LNCaP clone FGC (cell line): ENCODE measurements around the gene LENG9.

Experiments used
- DNase-seq: peaks from one replicate; pipeline ENCODE4 v3.0.0-alpha.2; 2011; ENCODE audit warnings: low read depth
- H3K4me3 ChIP-seq: 2 replicates; pipeline ENCODE4 v1.5.1; 2011; ENCODE audit warnings: mild to moderate bottlenecking, low read depth, low read length, control low read depth
- TF ChIP-seq, protein P1 (sequence below): IDR thresholded peaks from 2 replicates; pipeline ENCODE4 v1.5.1; 2012; ENCODE audit warnings: mild to moderate bottlenecking; ENCODE audit not compliant: control insufficient read depth, insufficient read depth; ENCODE audit errors: extremely low read depth

LENG9 gene

DNA sequence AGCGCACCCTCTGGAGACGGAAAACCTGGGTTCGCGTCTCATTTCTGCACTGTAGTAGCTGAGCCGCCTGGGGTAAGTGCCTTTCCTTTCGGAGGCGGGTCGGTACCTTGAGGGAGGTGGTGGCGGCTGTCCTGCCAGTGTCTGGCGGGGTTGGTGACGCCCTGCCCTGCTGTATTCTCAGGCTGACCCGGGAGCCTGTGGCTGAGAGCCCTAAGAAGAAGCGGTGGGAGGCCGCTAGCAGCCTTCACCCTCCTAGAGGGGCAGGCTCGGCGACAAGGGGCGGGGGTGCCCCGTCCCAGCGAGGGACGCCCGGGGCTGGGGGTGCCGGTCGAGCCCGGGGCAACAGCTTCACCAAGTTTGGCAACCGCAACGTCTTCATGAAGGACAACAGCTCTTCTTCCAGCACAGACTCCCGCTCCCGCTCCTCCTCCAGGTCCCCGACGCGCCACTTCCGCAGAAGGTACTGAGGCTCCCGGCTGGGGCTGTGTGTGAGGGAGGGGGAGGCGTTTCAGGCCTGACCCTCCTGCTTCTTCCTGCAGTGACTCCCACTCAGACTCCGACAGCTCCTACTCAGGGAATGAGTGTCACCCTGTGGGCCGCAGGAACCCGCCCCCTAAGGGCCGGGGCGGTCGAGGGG lies 7.7 kb downstream of the LENG9 start:
- H3K4me3 ChIP-seq: no peak overlapping the region
- TF ChIP-seq, protein P1, sequence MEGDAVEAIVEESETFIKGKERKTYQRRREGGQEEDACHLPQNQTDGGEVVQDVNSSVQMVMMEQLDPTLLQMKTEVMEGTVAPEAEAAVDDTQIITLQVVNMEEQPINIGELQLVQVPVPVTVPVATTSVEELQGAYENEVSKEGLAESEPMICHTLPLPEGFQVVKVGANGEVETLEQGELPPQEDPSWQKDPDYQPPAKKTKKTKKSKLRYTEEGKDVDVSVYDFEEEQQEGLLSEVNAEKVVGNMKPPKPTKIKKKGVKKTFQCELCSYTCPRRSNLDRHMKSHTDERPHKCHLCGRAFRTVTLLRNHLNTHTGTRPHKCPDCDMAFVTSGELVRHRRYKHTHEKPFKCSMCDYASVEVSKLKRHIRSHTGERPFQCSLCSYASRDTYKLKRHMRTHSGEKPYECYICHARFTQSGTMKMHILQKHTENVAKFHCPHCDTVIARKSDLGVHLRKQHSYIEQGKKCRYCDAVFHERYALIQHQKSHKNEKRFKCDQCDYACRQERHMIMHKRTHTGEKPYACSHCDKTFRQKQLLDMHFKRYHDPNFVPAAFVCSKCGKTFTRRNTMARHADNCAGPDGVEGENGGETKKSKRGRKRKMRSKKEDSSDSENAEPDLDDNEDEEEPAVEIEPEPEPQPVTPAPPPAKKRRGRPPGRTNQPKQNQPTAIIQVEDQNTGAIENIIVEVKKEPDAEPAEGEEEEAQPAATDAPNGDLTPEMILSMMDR: no peak
- DNase-seq: no peak

DNA sequence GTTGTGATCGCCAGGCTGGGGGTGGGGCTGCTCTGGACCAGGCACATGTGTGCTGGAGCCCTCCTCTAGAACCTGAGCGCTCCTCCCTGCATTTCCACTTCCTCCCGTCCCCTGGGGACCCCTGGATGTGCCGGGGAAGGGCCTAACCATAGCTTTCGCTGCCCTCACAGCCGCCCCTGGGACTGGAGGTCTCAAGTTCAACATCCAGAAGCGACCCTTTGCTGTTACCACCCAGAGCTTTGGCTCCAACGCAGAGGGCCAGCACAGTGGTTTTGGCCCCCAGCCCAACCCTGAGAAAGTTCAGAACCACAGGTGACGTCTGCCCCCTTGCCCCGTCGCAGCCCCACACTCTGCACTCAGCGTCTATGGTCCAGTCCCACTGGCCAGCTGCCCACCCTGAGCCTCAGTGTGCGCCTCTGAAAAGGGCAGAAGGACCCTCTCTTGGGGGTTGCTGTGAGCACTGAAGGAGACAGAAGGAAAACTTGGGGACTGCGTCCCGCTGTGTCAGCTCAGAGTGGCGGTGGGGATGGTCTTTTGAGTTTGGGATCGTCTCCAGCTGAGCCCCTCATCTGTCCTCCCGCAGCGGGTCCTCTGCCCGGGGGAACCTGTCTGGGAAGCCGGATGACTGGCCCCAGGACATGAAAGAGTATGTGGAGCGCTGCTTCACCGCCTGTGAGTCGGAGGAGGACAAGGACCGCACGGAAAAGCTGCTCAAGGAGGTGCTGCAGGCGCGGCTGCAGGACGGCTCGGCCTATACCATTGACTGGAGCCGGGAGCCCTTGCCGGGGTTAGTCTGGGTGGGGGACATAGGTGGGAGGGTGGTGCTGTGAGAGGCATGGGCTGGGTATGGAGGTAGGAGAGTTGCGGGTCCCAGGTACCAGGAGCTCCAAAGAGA lies 8.6 kb downstream of the LENG9 start:
- TF ChIP-seq, protein P1: no peak
- no peak for DNase-seq
- H3K4me3 ChIP-seq: no peak overlapping the region

DNA sequence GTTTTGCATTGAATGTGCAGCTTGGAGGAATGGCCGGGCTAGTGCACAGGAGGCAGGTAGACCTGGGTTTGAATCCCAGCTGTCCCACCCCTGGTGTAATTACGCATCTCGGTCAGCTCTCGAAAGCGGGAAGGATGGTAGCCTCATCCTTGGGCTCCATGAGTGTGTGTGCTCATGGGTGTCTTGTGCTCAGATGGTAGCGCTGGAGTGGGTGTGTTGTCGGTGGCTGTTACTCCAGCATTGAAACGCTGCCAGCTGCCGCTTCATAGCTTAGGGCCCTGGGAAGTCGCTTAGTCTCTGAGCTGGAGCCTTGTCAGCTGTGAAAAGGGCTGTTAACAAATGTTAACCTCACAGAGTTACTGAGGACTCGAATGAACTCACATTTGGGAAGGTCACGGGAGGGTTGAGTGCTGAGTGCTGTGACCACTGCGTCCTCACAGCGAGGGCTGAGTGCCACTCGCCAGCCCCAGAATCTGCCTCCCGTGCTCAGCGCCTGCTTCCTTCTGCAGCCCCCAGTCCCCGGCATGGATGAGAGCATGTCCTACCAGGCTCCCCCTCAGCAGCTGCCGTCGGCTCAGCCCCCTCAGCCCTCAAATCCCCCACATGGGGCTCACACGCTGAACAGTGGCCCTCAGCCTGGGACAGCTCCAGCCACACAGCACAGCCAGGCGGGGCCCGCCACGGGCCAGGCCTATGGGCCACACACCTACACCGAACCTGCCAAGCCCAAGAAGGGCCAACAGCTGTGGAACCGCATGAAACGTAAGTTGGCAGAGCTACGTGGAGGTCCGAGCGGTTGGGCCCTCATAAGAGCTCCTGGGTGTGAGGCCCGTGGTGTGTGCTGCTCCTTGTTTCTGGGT lies 9.4 kb downstream of the LENG9 start:
- no peak overlapping the region for H3K4me3 ChIP-seq
- no peak for DNase-seq
- TF ChIP-seq, protein P1: no peak

DNA sequence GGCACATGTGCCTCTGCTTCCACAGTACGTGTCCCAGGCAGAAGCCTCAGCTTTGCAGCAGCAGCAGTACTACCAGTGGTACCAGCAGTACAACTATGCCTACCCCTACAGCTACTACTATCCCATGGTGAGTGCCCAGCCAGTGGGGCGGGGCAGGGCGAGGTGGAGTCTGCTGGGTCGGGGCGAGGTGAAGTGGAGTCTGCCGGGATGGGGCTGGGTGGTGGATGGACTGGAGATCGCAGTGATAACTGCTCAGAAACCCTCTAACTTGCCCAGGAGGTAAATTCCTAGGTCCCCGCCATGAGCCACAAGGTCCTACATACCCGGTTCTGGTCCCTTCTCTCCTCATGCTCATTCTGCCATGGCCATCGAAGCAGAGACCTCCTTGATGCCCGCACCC lies 11.0 kb downstream of the LENG9 start:
- H3K4me3 ChIP-seq: no peak overlapping the region
- TF ChIP-seq, protein P1: no peak
- DNase-seq: no peak

DNA sequence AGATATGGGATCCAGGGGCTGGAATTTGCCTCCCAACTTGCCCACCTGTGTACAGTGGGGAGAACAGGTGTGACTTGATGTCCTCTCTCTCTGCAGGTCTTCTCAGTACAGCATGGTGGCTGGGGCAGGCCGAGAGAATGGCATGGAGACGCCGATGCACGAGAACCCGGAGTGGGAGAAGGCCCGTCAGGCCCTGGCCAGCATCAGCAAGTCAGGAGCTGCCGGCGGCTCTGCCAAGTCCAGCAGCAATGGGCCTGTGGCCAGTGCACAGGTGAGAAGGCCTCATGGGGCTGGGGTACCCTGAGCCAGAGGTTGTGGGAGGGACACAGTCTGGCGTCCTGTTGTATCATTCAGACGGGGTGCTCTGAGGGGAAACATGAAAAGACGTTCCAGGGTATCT lies 11.6 kb downstream of the LENG9 start:
- TF ChIP-seq, protein P1: no peak
- DNase-seq: no peak

DNA sequence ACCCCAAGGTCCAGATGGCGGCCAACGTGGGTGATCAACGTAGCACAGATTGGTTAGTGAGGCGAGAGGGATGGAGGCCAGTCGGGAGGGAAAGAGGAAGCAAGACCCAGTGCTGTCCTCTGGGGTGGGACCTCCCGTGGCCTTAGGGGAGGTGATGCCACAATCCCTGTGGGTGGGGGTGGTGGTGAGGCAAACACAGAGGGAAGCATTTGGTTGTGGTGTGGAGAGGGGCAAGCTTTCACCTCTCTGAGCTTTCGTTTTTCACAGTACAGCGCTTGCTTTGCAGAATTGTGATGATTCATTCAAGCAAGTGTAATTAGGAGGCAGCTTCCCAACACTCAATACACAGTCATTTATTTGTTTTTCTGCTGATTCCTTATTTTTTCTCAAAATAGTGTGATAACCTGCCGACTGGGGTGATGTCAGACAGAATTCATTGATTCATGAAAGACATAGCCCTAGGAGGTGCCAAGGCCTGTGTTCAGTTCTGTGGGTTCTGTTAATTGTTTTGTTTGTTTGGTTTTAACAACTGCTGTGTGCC lies 12.2 kb downstream of the LENG9 start:
- no peak overlapping the region for H3K4me3 ChIP-seq
- TF ChIP-seq, protein P1: no peak
- DNase-seq: no peak

More for the DNA sequence above, 11.6 kb downstream of the LENG9 start:
- no peak overlapping the region for H3K4me3 ChIP-seq
